Gastroesophageal sphincter (tissue), 4 donors: ENCODE data around the gene SCRN1. TPM values are rescaled to one million over a fixed set of nuclear protein-coding genes. Genes with fewer than 3 reads are reported as not detected.

Experiments used
- ATAC-seq: fragments of 150-250 bp; one replicate; pipeline ENCODE4 v1.9.1; 2016; ENCODE audit warnings: mild to moderate bottlenecking, moderate library complexity
- H3K27ac ChIP-seq, 4 donors: fragments of 200-600 bp; sonication (generic) in 3 of 4; 1 replicate in 3 of 4; 2 replicates in 1 of 4; pipeline ENCODE4 v1.5.1; 2016 to 2019
- H3K27me3 ChIP-seq: fragments of 200-600 bp; sonication (generic); one replicate; pipeline ENCODE4 v1.5.1; 2019
- H3K36me3 ChIP-seq, 2 donors: fragments of 200-600 bp; sonication (generic); one replicate each; pipeline ENCODE4 v1.5.1; 2019; ENCODE audit warnings: control low read depth in 1 of 2
- H3K4me1 ChIP-seq, 3 donors: fragments of 200-600 bp; sonication (generic); 1 replicate in 2 of 3; 2 replicates in 1 of 3; pipeline ENCODE4 v1.5.1; 2016 to 2019; ENCODE audit warnings: control low read depth in 2 of 3
- H3K4me3 ChIP-seq, 2 donors: fragments of 200-600 bp; sonication (generic); one replicate each; pipeline ENCODE4 v1.5.1; 2019; ENCODE audit warnings: mild to moderate bottlenecking in 1 of 2, moderate library complexity in 1 of 2
- H3K9me3 ChIP-seq, 3 donors: fragments of 200-600 bp; sonication (generic); one replicate each; pipeline ENCODE4 v1.5.1; 2017 to 2019; ENCODE audit warnings: control low read depth in 2 of 3
- EP300 ChIP-seq: sonication (generic); formaldehyde crosslinking; IDR thresholded peaks from one replicate; pipeline ENCODE4 v1.6.1; 2017; ENCODE audit warnings: antibody characterized with exemption, mild to moderate bottlenecking
- POLR2A ChIP-seq, 2 donors: fragments of 450-650 bp; IDR thresholded peaks; one replicate each; pipeline ENCODE4 v1.6.1; 2017; ENCODE audit warnings: antibody characterized with exemption in 2 of 2, mild to moderate bottlenecking in 2 of 2, moderate library complexity in 1 of 2
- POLR2AphosphoS5 ChIP-seq: sonication (generic); formaldehyde crosslinking; IDR thresholded peaks from one replicate; pipeline ENCODE4 v1.6.1; 2017; ENCODE audit warnings: antibody characterized with exemption
- WGBS, 2 donors: methylation state at CpG; one replicate each; pipeline ENCODE4 v1.1.5; 2018; ENCODE audit warnings: low coverage in 1 of 2; 5-methylcytosine and 5-hydroxymethylcytosine counted together
- total RNA-seq, 4 donors: library from RNA; depleted of rRNA; stranded (reverse); fragments of >200 nt; gene quantifications; one replicate each; pipeline ENCODE4 v1.1.0, GENCODE V29; 2016
- TF ChIP-seq, protein P1 (sequence below), 4 experiments: fragments of 200-600 bp in 2 of 4; fragments of 450-650 bp in 2 of 4; sonication (generic) in 1 of 4; IDR thresholded peaks; one replicate each; pipeline ENCODE4 v1.5.1; 2017 to 2019; ENCODE audit warnings: antibody characterized with exemption in 4 of 4, mild to moderate bottlenecking in 2 of 4, moderate library complexity in 2 of 4

The SCRN1 gene
- total RNA-seq, 4 donors from 2014 or later = 103 to 121 (median 112) TPM

GRCh38 chr7:29996321-29996720, 6.7 kb upstream of the SCRN1 start:
- TF ChIP-seq POLR2A (IDR thresholded peaks at IDR 0.05) = no peak
- TF ChIP-seq POLR2AphosphoS5 = no peak
- TF ChIP-seq EP300 = no peak
- TF ChIP-seq, protein P1, sequence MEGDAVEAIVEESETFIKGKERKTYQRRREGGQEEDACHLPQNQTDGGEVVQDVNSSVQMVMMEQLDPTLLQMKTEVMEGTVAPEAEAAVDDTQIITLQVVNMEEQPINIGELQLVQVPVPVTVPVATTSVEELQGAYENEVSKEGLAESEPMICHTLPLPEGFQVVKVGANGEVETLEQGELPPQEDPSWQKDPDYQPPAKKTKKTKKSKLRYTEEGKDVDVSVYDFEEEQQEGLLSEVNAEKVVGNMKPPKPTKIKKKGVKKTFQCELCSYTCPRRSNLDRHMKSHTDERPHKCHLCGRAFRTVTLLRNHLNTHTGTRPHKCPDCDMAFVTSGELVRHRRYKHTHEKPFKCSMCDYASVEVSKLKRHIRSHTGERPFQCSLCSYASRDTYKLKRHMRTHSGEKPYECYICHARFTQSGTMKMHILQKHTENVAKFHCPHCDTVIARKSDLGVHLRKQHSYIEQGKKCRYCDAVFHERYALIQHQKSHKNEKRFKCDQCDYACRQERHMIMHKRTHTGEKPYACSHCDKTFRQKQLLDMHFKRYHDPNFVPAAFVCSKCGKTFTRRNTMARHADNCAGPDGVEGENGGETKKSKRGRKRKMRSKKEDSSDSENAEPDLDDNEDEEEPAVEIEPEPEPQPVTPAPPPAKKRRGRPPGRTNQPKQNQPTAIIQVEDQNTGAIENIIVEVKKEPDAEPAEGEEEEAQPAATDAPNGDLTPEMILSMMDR (IDR thresholded peaks at IDR 0.05) = no peak
- Histone ChIP-seq H3K9me3 (peaks cover 0 to 22% (median 0%) of the 10 kb centered on the region in 3 donors), H3K27me3 (no peaks in the 10 kb centered on the region), H3K4me3 (no peak overlapping the region), H3K36me3 (no peaks in the 10 kb centered on the region), H3K27ac (no peak overlapping the region), H3K4me1 (peaks cover 0 to 9% (median 0%) of the 10 kb centered on the region in 3 donors)
- ATAC-seq = no peak

- ATAC-seq = no peak
- H3K27ac ChIP-seq = no peak overlapping the region
Observed at GRCh38 chr7:29995652-29996051, 6.1 kb upstream of the SCRN1 start.

DNA sequence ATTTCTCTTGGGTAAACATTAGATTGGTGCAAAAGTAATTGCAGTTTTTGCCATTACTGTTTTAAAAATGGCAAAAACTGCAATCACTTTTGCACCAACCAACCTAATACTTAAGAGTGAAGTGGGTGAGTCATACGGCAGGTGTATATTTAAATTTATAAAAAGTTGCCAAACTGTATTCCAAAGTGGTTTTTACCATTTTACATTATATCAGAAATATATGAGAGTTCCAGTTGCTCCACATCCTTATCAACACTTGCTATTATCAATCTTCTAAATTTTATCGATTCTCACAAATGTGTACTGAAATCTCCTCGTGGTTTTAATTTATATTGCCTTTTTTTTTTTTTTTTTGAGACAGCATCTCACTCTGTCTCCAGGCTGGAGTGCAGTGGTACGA, 3.5 kb upstream of the SCRN1 start:
- Histone ChIP-seq H3K4me3 (no peak overlapping the region), H3K9me3 (peaks cover 0 to 22% (median 0%) of the 10 kb centered on the region in 3 donors), H3K36me3 (no peaks in the 10 kb centered on the region), H3K4me1 (peaks cover 0 to 21% (median 0%) of the 10 kb centered on the region in 3 donors), H3K27ac (no peak overlapping the region), H3K27me3 (no peaks in the 10 kb centered on the region)
- ATAC-seq = no peak
- WGBS, 2 donors = 82 to 88% methylated on average over 3 to 4 of the region's 4 CpGs
- no peak for TF ChIP-seq POLR2AphosphoS5

More at GRCh38 chr7:29995652-29996051, 6.1 kb upstream of the SCRN1 start:
- TF ChIP-seq, protein P1 (IDR thresholded peaks at IDR 0.05) = no peak
- no peak for TF ChIP-seq POLR2AphosphoS5
- no peak for TF ChIP-seq EP300
- TF ChIP-seq POLR2A (IDR thresholded peaks at IDR 0.05) = no peak
- H3K9me3 ChIP-seq = peaks cover 0 to 22% (median 0%) of the 10 kb centered on the region in 3 donors
- no peaks in the 10 kb centered on the region for H3K36me3 ChIP-seq
- H3K4me3 ChIP-seq = no peak overlapping the region
- H3K4me1 ChIP-seq = peaks cover 0 to 2% (median 0%) of the 10 kb centered on the region in 3 donors
- H3K27me3 ChIP-seq = no peaks in the 10 kb centered on the region

- Histone ChIP-seq H3K9me3 (peaks cover 0 to 22% (median 0%) of the 10 kb centered on the region in 3 donors), H3K27ac (no peak overlapping the region), H3K4me1 (peaks cover 0 to 33% (median 4%) of the 10 kb centered on the region in 3 donors), H3K4me3 (no peak overlapping the region), H3K27me3 (no peaks in the 10 kb centered on the region), H3K36me3 (no peaks in the 10 kb centered on the region)
- TF ChIP-seq, protein P1 (IDR thresholded peaks at IDR 0.05) = no peak
- TF ChIP-seq POLR2AphosphoS5 = no peak
- no peak for ATAC-seq
- 100% methylated on average over 1 to 3 of the region's 5 CpGs for WGBS, 2 donors
Observed at GRCh38 chr7:29991937-29992336, 2.3 kb upstream of the SCRN1 start.

GRCh38 chr7:29990931-29991330, 1.3 kb upstream of the SCRN1 start:
- no peak for ATAC-seq
- TF ChIP-seq, protein P1 (IDR thresholded peaks at IDR 0.05) = no peak
- TF ChIP-seq EP300 (no peak), POLR2AphosphoS5 (no peak), POLR2A (IDR thresholded peaks at IDR 0.05) (no peak)
- H3K9me3 ChIP-seq = peaks cover 0 to 17% (median 0%) of the 10 kb centered on the region in 3 donors
- H3K36me3 ChIP-seq = no peaks in the 10 kb centered on the region
- H3K4me1 ChIP-seq = peaks cover 0 to 37% (median 4%) of the 10 kb centered on the region in 3 donors
- H3K4me3 ChIP-seq = no peak overlapping the region
- no peak overlapping the region for H3K27ac ChIP-seq
- 69 to 70% methylated on average over 4 of the region's 4 CpGs for WGBS, 2 donors
- no peaks in the 10 kb centered on the region for H3K27me3 ChIP-seq
